SJSA1 (cell line): ENCODE data around the gene DTWD2. TPM values are rescaled to one million over a fixed set of nuclear protein-coding genes. Genes with fewer than 3 reads are reported as not detected.

Source experiments
- DNase-seq, 2 experiments: peaks; one replicate each; pipeline ENCODE4 v3.0.0-alpha.2; 2015 to 2020; ENCODE audit warnings: low spot score in 2 of 2, low read depth in 1 of 2
- H3K27ac ChIP-seq: fragments of 250-450 bp; sonication (Bioruptor Pico); 2 replicates; pipeline ENCODE4 v1.5.1; 2020; ENCODE audit warnings: mild to moderate bottlenecking, moderate library complexity
- H3K27me3 ChIP-seq: fragments of 250-450 bp; sonication (Bioruptor Pico); replicated peaks from 2 replicates; pipeline ENCODE4 v1.5.1; 2020; ENCODE audit warnings: mild to moderate bottlenecking, moderate library complexity
- H3K36me3 ChIP-seq: fragments of 250-450 bp; sonication (Bioruptor Pico); 2 replicates; pipeline ENCODE4 v1.5.1; 2020; ENCODE audit warnings: mild to moderate bottlenecking
- H3K4me1 ChIP-seq: fragments of 250-450 bp; sonication (Bioruptor Pico); replicated peaks from 2 replicates; pipeline ENCODE4 v1.6.1; 2021; ENCODE audit warnings: mild to moderate bottlenecking
- H3K4me3 ChIP-seq: fragments of 250-450 bp; sonication (Bioruptor Pico); 2 replicates; pipeline ENCODE4 v1.5.1; 2020; ENCODE audit warnings: mild to moderate bottlenecking
- H3K9me3 ChIP-seq: fragments of 250-450 bp; sonication (Bioruptor Pico); replicated peaks from 2 replicates; pipeline ENCODE4 v1.5.1; 2020; ENCODE audit warnings: mild to moderate bottlenecking
- total RNA-seq: library from RNA; depleted of rRNA; stranded (reverse); fragments of >200 nt; shearing (Covaris generic); gene quantifications from 2 replicates; pipeline ENCODE4 v1.2.3, GENCODE V29; 2014; rRNA removed

The DTWD2 gene, protein sequence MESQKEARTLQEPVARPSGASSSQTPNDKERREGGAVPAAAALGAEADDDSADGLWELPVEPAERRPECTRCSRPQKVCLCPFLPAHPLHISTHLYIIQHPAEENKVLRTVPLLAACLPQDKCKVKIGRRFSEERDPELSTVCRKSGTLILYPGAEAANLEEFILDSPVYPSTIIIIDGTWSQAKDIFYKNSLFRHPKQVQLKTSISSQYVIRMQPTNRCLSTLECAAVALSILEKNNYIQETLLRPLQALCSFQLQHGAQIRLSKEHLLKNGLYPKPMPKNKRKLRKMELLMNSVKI
- 3.1 and 5.5 TPM in 2 replicates for total RNA-seq

DNA sequence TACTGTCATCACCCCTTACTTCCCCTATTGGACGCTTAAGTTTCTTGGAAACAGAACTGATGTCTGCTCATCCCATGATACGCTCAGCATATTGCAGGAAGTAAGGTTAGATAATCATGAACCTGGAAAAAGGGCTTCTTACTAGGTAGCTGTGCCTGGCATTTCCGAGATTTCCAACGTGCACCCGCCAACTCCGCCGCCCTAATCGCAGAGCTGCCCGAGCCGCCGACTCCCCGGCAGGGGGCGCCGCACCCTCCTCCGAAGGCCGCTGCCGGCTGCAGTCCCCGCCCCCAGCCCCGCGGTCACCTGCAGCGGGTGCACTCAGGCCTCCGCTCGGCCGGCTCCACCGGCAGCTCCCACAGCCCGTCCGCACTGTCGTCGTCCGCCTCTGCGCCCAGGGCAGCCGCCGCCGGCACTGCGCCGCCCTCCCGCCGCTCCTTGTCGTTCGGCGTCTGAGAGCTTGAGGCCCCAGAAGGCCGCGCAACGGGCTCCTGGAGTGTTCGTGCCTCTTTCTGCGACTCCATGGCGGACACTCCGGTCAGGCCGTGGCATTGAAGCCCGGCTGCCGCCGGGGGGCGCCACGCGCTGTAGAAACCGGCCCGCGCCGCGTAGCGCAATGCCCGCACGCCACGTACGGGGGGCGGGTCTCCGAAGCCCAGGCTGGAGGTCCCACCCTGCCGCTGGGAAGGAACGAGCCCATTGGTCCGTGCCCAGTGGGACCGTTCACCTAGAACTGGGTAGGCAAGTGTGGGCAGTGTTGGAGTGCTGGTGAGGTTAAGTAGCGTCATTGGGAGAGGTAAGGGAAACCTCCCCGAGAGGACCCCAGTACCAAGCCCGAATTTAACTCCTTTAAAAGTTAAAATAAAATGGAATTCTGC, at the start of gene DTWD2:
Gene DTWD2, minus strand, starts transcription at position 560 of the 878 bp plus-strand sequence. Its CDS starts 36 bp downstream, at position 524.
- peak within 1 kb of the TSS; percentile 77 for H3K4me3 ChIP-seq
- no peaks in the 10 kb centered on the region for H3K9me3 ChIP-seq
- peaks cover 20% of the 10 kb centered on the region for H3K4me1 ChIP-seq
- H3K27ac ChIP-seq = no peak within 1 kb of the TSS
- no peaks in the 10 kb centered on the region for H3K36me3 ChIP-seq
- DNase-seq = peak; percentile 94 to 99
- no peaks in the 10 kb centered on the region for H3K27me3 ChIP-seq

DNA sequence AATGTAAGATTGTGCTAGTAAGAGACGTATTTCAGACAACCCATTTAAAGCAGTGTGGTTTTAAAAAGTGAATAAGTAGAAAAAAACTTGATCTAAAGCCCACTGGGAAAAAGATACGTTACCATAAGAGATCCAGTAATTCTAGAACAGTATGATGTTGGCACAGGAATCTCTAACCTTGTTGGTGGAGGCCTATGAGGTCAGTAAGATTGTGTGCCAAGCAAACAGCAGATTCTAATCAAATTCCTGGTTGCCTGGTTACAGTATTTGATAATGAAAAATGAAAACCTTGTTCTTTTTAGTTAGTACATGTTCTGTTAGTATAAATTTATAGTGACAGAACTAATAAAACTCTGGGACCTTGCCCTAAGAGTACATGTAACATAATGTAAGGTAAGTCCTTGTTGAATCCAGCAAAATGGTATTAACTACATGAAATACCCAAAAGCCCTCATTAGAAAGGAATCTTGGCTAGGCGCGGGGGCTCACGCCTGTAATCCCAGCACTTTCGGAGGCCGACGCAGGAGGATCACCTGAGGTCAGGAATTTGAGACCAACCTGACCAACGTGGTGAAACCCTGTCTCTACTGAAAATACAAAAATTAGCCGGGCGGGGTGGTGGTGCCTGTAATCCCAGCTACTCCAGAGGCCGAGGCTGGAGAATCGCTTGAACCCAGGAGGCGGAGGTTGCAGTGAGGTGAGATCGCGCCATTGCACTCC, 49.3 kb upstream of the DTWD2 start:
- H3K9me3 ChIP-seq = no peaks in the 10 kb centered on the region
- H3K27ac ChIP-seq = no peak overlapping the region
- H3K36me3 ChIP-seq = no peaks in the 10 kb centered on the region

DNA sequence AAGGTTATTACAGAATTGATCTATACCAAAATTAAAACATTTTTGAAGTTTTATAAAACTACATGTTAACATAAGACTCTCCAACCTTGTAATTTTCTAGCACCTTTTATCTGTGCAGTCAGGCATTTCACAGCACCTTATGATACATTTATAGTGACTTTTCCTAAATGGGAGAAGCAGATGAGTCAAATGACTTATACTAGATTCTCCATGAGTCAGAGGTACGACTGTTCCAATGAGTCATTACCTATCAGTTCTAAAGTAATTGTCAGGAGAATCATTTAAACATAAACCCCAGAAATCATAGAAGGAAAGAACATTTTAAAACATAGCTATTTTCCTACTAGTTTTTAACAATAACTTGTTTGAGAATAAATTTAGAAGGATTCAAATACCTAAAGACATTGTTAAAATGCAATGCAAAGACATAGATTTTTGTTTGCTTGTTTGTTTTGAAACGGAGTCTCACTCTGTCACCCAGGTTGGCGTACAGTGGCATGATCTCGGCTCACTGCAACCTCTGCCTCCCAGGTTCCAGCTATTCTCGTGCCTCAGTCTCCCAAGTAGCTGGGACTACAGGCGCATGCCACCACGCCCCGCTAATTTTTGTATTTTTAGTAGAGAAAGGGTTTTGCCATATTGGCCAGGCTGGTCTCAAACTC, 47.9 kb upstream of the DTWD2 start:
- DNase-seq = peak in 1 of 2 experiments; percentile 29
- H3K4me3 ChIP-seq = no peak overlapping the region
- H3K27me3 ChIP-seq = no peaks in the 10 kb centered on the region
- no peak overlapping the region for H3K27ac ChIP-seq
- 0 out of 2 replicates have a peak, but pooled peaks cover 4% of the 10 kb centered on the region for H3K4me1 ChIP-seq
- H3K9me3 ChIP-seq = no peaks in the 10 kb centered on the region
- H3K36me3 ChIP-seq = no peaks in the 10 kb centered on the region

More for the DNA sequence above, 49.3 kb upstream of the DTWD2 start:
- no peak overlapping the region for H3K4me3 ChIP-seq
- H3K27me3 ChIP-seq = no peaks in the 10 kb centered on the region
- DNase-seq = no peak
- 0 out of 2 replicates have a peak, but pooled peaks cover 4% of the 10 kb centered on the region for H3K4me1 ChIP-seq

DNA sequence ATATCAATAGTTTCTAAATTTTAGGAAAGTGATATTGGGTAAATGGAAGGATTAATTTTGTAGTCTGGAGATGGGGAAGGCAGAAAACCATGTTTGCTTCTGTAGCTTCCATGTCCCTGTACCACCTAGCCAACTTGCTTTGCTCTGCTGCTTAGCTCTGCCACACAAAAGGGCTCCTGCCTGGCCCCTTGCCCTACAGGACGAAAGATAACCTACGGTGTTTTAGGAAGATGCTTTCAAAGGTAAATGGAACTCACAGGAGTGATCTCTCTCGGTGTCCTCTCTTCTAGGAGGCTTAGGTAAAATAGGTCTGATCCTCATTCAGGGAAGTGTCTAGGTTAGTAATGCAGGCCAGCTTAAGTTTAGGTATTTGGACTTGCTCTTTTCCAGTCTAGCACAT, 44.8 kb upstream of the DTWD2 start:
- Histone ChIP-seq H3K27me3 (no peaks in the 10 kb centered on the region), H3K9me3 (no peaks in the 10 kb centered on the region), H3K4me1 (0 out of 2 replicates have a peak, but pooled peaks cover 4% of the 10 kb centered on the region), H3K4me3 (no peak overlapping the region), H3K36me3 (no peaks in the 10 kb centered on the region), H3K27ac (no peak overlapping the region)
- no peak for DNase-seq

DNA sequence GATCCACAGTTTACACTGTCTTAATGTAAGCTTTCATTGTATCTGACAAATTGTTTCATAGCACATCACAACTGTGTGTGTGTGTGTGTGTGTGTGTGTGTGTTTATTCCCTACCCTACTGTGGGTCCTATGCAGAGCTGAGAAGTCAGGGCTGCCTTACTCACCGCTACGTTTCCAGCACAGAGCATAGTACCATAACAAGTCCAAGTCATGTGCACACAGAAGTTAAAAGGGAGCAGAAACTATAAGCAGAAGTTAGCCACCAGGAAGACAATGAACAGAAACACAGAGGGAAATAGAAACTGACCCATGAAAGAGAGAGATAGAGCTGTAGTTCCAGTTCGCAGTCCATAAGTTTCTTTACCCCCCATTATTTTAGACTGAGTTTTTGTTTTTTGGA, 44.3 kb upstream of the DTWD2 start:
- no peaks in the 10 kb centered on the region for H3K27me3 ChIP-seq
- H3K4me3 ChIP-seq = no peak overlapping the region
- no peak overlapping the region for H3K27ac ChIP-seq
- DNase-seq = no peak
- H3K36me3 ChIP-seq = no peaks in the 10 kb centered on the region
- H3K9me3 ChIP-seq = no peaks in the 10 kb centered on the region
- H3K4me1 ChIP-seq = 0 out of 2 replicates have a peak, but pooled peaks cover 4% of the 10 kb centered on the region

DNA sequence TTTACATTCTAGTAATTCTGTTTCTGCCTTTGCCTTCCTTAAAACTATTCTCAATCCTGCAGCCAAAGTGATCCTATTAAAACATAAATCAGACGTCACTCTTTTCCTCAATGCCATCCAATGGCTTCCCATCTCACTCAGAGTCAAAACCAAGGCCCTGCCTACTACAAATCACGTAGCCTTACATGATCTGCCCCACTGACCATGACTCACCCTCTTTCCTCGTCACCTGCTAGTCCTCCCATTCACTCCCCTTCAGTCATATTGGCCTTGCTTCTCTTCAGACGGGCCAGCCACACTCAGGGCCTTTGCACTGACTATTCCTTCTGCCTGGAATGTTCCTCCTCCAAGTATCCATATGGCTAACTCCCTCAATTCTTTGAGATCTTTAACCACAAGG, 43.6 kb upstream of the DTWD2 start:
- Histone ChIP-seq H3K27me3 (no peaks in the 10 kb centered on the region), H3K36me3 (no peaks in the 10 kb centered on the region), H3K4me3 (no peak overlapping the region), H3K4me1 (0 out of 2 replicates have a peak, but pooled peaks cover 4% of the 10 kb centered on the region), H3K9me3 (no peaks in the 10 kb centered on the region), H3K27ac (no peak overlapping the region)
- DNase-seq = no peak

DNA sequence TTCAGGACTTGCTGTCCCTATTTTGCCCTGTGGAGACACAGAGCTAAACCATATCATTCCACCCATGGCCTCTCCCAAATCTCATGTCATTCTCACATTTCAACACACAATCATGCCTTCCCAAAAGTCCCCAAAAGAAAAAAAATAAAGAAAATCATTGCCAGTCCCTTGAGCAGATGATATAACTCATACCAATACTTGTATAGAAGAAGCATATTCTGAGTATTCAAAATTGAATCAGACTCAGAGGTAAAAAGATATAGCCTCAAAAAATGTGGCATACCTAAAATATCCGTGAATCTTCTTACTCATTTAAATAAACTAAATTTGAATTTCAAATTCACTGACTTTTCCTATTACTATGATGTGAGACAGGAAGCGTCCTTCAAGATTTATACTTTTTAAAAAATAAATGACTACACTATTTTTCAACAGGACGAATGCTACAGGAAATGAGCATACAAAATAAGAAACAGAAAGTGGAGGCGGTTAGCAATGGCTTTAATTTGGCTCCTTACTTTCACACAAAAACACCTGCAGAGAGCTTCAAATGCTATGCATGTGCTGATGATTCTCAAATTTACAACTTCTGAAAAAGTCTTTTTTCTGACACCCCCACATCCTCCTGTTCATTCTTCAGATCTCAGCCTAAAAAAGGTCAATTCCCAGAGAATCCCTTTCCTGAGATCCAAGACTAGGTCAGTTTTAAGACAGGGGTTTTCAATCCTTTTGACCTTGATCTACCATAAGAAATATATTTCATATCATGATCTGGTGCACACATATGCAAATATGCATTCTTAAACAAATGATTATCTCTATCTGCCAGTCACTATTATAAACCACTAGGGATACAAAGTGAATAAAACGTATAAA, 42.9 kb upstream of the DTWD2 start:
- H3K36me3 ChIP-seq = no peaks in the 10 kb centered on the region
- H3K27ac ChIP-seq = no peak overlapping the region
- 0 out of 2 replicates have a peak, but pooled peaks cover under 1% of the 10 kb centered on the region for H3K4me1 ChIP-seq
- no peaks in the 10 kb centered on the region for H3K9me3 ChIP-seq
- H3K27me3 ChIP-seq = no peaks in the 10 kb centered on the region
- no peak overlapping the region for H3K4me3 ChIP-seq
- DNase-seq = no peak

DNA sequence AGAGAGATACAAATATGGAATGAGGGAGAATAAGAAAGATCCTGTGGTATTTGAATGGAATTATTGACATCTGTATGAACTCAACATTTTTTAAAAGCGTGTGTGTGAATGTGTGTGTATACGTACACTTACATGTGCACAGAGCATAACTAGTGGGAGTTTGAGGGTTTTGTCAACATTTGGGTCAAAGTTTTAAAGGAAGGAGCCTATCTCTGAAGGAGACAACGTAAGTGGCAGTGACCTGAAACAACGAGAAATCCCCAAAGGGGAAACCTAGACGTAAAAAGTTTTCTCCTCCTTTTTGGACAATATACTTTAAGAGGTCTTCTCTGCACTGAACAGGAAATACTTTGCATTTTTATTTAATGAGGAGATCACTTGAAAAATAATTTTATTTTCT, 40.2 kb upstream of the DTWD2 start:
- Histone ChIP-seq H3K9me3 (no peaks in the 10 kb centered on the region), H3K36me3 (no peaks in the 10 kb centered on the region), H3K4me1 (no peaks in the 10 kb centered on the region), H3K4me3 (no peak overlapping the region), H3K27me3 (no peaks in the 10 kb centered on the region), H3K27ac (no peak overlapping the region)
- DNase-seq = no peak

DNA sequence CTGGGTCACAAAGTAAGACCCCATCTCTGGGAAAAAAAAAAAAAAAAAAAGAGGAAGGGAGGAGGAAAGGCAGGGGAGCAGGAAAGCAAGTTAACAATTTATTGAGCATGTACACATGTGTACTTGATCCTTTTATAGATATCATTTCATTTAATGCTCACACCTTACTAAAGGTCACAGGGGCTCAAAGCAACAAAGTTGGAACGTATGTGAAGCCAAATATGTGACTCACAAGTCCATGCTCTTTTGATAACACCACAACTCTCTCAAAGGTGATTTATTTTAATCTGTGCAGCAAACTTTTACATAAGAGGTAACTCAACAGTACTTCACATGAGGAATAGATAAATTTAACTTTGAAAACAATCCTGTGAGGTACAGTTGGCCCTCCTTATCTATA, 34.4 kb upstream of the DTWD2 start:
- DNase-seq = no peak
- no peak overlapping the region for H3K27ac ChIP-seq
- H3K36me3 ChIP-seq = no peaks in the 10 kb centered on the region
- no peaks in the 10 kb centered on the region for H3K27me3 ChIP-seq
- no peaks in the 10 kb centered on the region; the same call in 1 of the 2 replicates for H3K9me3 ChIP-seq
- H3K4me3 ChIP-seq = no peak overlapping the region
- peaks cover 22% of the 10 kb centered on the region for H3K4me1 ChIP-seq

DNA sequence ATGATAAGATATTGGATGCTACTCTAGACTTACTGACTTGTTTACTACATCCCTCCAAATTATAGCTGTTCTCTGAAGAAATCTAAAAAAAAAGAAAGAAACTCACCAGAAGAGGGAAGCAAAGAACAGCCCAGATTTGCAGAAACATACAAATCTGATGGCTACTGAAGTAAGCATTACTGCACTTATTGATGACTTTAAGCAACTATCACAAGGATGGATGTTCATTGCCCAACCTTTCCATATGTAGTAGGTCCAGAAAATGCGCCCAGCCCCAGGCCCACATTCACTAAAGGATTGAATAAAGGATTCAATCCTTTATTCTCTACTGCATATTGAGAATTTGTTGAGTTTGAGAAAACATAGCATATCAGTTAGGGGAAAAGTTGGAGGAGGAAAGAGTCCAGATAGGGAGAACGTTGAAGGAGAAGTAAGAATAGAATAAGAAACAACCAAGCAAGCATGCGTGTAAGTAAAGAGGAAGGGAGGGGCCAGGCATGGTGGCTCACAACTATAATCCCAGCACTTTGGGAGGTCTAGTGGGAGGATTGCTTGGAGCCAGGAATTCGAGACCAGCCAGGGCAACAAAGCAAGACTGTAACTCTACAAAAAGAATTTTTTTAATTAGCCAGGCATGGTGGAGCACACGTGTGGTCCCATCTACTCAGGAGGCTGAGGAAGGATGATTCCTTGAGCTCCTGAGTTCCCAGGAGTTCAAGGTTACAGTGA, 33.8 kb upstream of the DTWD2 start:
- Histone ChIP-seq H3K4me3 (no peak overlapping the region), H3K9me3 (no peaks in the 10 kb centered on the region; the same call in 1 of the 2 replicates), H3K27ac (peak overlapping the region; percentile 8; the same call in 1 of the 2 replicates), H3K4me1 (peaks cover 23% of the 10 kb centered on the region), H3K27me3 (no peaks in the 10 kb centered on the region), H3K36me3 (no peaks in the 10 kb centered on the region)
- peak; percentile 67 for DNase-seq

DNA sequence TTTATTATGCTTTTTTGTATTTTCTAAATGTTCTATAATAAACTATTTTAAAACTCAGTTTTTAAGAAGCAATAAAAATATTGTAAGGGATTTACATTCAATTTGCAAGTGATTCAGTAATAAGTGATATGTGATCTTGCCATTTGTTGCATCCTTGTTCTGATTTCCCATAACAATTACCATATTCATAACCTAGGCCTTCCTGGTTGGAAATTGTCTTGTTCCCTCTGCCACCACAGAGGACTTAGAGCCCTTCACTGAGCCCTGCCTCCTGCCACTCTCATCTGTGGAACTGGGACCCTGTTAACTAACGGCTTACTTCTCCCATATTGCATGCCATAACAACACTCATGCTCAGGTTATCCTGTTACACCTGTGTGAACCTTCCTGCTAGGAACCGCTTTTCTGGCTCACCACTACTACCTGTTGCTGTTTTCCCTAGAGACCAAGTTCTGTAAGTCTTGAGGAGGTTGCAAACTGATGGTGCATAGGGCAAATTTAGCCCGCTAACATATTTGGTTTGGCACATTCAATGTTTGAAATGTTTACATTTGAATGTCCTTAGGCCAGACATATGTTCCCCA, 32.9 kb upstream of the DTWD2 start:
- H3K27ac ChIP-seq = no peak overlapping the region
- H3K4me1 ChIP-seq = peaks cover 23% of the 10 kb centered on the region
- no peaks in the 10 kb centered on the region for H3K27me3 ChIP-seq
- H3K4me3 ChIP-seq = no peak overlapping the region
- no peaks in the 10 kb centered on the region for H3K36me3 ChIP-seq
- H3K9me3 ChIP-seq = no peaks in the 10 kb centered on the region; the same call in 1 of the 2 replicates
- no peak for DNase-seq
